Endothelial cell of umbilical vein (primary cell): Measurements from ENCODE around the gene PTGES3L.

Experiments
- EZH2 ChIP-seq: IDR thresholded peaks from 2 replicates; pipeline ENCODE4 v1.6.1; 2012; ENCODE audit warnings: borderline replicate concordance, low read depth, mild to moderate bottlenecking, moderate library complexity, low read length, inconsistent platforms; ENCODE audit not compliant: severe bottlenecking
- MAX ChIP-seq: IDR thresholded peaks from 2 replicates; pipeline ENCODE4 v1.6.1; 2011; ENCODE audit not compliant: insufficient read depth, insufficient read length
- TF ChIP-seq, protein P1 (sequence below), 2 donors: IDR thresholded peaks; 1 replicate in 1 of 2; 2 replicates in 1 of 2; pipeline ENCODE4 v1.5.1; 2011; ENCODE audit warnings: low read length in 2 of 2, mild to moderate bottlenecking in 2 of 2, moderate library complexity in 2 of 2, control low read depth in 1 of 2, inconsistent platforms in 1 of 2, low read depth in 1 of 2; ENCODE audit not compliant: insufficient read depth in 1 of 2; ENCODE audit errors: extremely low read depth in 1 of 2

- TF ChIP-seq, protein P1, sequence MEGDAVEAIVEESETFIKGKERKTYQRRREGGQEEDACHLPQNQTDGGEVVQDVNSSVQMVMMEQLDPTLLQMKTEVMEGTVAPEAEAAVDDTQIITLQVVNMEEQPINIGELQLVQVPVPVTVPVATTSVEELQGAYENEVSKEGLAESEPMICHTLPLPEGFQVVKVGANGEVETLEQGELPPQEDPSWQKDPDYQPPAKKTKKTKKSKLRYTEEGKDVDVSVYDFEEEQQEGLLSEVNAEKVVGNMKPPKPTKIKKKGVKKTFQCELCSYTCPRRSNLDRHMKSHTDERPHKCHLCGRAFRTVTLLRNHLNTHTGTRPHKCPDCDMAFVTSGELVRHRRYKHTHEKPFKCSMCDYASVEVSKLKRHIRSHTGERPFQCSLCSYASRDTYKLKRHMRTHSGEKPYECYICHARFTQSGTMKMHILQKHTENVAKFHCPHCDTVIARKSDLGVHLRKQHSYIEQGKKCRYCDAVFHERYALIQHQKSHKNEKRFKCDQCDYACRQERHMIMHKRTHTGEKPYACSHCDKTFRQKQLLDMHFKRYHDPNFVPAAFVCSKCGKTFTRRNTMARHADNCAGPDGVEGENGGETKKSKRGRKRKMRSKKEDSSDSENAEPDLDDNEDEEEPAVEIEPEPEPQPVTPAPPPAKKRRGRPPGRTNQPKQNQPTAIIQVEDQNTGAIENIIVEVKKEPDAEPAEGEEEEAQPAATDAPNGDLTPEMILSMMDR (IDR thresholded peaks at IDR 0.05; ENCODE audit: extremely low read depth in 1 of 2, insufficient read depth in 1 of 2, low read depth in 1 of 2, low read length in 2 of 2) = no peak
- TF ChIP-seq MAX (no peak), EZH2 (no peak)
These were observed 19.2 kb upstream of the PTGES3L start for GRCh38 chr17:42999003-42999525.
